ENCODE data around the gene WNK4.

WNK4 gene

DNA sequence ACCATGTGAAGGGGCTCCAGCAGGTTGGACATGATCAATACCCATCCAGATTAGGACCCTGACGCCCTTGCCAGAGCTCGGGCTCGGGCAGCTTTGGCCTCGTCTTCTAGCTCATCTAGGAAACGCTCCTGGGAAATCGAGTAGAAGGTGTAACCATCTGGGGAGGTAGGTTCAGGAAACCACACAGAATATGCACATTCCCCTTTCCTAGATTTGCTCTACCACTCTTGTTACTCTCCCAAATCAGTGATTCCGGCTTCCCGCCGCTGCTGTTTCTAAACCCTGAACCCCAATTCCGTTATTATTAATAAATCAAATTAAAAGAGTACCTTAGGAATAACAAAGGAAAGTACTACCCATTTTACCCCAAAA, 17.6 kb downstream of the WNK4 start:
- peaks cover 15% of the 10 kb centered on the region; the same call in 1 of the 2 replicates for H3K36me3 ChIP-seq (ENCODE audit: insufficient read depth, low read length)
- peaks cover 24% of the 10 kb centered on the region for H3K27me3 ChIP-seq (ENCODE audit: insufficient read depth, low read length)
- peak overlapping the region; percentile 95 for H3K4me3 ChIP-seq (ENCODE audit: low read length)
- no peak overlapping the region for H3K27ac ChIP-seq (ENCODE audit: low read depth, low read length)
- H3K4me1 ChIP-seq (ENCODE audit: insufficient read depth, low read length) = peaks cover 3% of the 10 kb centered on the region; the same call in 1 of the 2 replicates
- 38% methylated on average over 10 of the region's 10 CpGs for WGBS
- H3K9me3 ChIP-seq (ENCODE audit: insufficient read depth, low read depth, low read length) = no peaks in the 10 kb centered on the region
- H3K9ac ChIP-seq (ENCODE audit: low read depth, low read length) = peak overlapping the region; percentile 90

DNA sequence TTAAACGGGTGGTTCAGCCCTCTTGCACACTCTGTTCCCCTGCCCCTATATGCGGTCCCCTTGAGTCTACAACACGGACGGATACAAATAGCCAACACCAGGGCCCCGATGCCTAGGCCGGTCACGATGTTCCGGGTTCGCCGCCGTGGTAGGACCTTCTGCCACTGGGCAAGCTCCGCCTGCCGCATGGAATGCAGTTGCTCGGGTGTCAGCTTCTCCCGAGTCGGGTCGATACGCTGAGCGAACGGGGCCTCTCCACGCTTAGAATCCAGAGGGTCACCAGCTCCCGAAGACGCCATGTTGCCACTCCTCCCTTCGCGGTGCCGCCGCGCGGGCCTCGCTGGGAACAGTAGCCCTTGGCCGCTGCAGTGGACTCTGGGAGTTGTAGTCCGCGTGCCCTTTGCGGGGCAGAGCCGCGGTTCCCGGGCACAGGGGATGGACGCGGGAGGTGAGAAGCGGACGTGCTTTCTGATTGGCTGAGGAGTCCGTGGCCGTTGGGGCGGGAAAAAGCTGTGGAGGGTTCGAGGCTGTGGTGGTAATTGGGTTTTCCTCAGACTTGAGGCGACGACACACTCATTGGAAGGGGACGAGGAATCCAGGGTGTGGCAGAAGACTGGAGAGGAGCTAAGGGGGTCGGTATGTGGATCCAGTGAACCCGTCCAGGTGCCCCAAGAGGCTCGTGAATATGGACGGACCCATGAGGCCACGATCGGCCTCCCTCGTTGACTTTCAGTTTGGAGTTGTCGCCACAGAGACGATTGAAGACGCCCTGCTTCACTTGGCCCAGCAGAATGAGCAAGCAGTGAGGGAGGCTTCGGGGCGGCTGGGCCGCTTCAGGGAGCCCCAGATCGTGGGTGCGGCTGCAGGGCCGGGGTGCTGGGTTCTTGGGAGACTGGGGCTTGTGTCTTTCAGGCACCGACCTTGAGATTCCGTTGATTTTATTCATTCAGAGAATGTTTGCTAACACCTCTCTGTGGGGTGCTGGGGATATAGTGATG, 18.3 kb downstream of the WNK4 start, which contains the start of the genes CNTD1 and COA3:
Gene CNTD1 (plus strand): TSS at position 479 of the 998 bp plus-strand sequence. CDS start 207 bp downstream, at position 686.
Gene COA3 (minus strand): TSS at position 322 of the 998 bp plus-strand sequence. CDS start 23 bp downstream, at position 299.
- H3K9me3 ChIP-seq (ENCODE audit: insufficient read depth, low read depth, low read length) = no peaks in the 10 kb centered on the region
- 29% methylated on average over 66 of the region's 66 CpGs for WGBS
- H3K27ac ChIP-seq (ENCODE audit: low read depth, low read length) = no peak within 1 kb of the TSS
- peak within 1 kb of the TSS; percentile 90 for H3K9ac ChIP-seq (ENCODE audit: low read depth, low read length)
- H3K27me3 ChIP-seq (ENCODE audit: insufficient read depth, low read length) = peaks cover 24% of the 10 kb centered on the region
- peak within 1 kb of the TSS; percentile 95 for H3K4me3 ChIP-seq (ENCODE audit: low read length)
- peaks cover 3% of the 10 kb centered on the region; the same call in 1 of the 2 replicates for H3K4me1 ChIP-seq (ENCODE audit: insufficient read depth, low read length)
- peaks cover 15% of the 10 kb centered on the region; the same call in 1 of the 2 replicates for H3K36me3 ChIP-seq (ENCODE audit: insufficient read depth, low read length)

DNA sequence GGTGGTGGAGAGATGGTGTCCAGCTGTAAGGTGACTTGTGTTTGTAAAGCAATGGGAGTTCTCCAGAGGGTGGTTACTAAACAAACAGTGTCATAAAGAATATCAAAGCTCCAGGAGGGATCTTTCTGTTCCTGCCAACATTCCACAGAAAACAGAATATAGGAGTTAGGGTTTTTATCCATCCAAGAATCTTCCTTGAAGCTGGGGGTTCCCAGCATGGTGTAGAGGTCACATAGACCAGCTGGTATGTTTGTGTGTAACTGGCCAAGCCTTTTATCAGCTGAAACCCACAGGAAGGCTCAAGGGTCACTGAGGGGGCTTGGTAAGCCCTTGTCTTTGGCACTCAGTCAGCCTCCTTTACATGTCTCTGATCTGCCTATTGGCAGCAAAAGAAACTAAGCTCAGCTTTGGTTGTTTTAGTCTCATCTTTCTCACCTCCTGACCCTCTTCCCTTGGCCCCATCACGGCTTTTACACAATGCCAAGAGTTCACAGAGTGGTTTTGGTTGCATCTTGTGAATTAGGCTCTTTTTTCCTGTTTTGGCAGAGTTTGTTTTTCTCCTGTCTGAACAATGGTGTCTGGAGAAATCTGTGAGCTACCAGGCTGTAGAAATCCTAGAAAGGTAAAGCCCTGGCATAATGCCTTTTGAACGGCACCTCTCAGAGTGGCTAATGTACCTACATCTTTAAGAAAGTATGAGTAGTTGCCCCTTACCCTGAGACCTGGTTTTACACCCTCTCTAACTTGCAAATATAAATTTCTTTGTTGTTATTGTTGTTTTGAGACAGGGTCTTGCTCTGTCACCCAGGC, 22.9 kb downstream of the WNK4 start:
- 95% methylated on average over 2 of the region's 2 CpGs for WGBS
- peaks cover 24% of the 10 kb centered on the region for H3K27me3 ChIP-seq (ENCODE audit: insufficient read depth, low read length)
- no peak overlapping the region for H3K4me3 ChIP-seq (ENCODE audit: low read length)
- no peak overlapping the region for H3K9ac ChIP-seq (ENCODE audit: low read depth, low read length)
- H3K9me3 ChIP-seq (ENCODE audit: insufficient read depth, low read depth, low read length) = no peaks in the 10 kb centered on the region
- peak overlapping the region; percentile 52; the same call in 1 of the 2 replicates for H3K27ac ChIP-seq (ENCODE audit: low read depth, low read length)
- no peaks in the 10 kb centered on the region for H3K36me3 ChIP-seq (ENCODE audit: insufficient read depth, low read length)
- no peaks in the 10 kb centered on the region for H3K4me1 ChIP-seq (ENCODE audit: insufficient read depth, low read length)

DNA sequence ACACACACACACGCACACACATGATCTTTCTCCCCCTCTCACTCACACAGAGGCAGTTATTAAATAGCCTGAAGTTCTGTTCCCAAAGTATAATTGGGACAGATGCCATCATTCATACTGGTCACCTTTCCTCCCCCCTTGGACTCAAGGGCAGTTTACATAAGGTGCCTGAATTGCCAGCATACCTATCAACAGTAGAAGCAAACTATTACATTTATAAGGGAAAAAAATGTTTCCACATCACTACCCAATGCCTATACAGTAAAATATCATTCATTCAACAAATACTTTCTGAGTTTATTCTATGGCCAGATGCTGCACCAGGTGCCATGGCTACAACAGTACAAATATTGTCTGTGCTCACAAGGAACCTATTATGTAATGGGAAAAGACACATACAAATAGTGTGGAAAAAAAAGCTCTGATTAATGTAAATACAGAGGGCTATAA, 24.5 kb downstream of the WNK4 start:
- Histone ChIP-seq H3K27me3 (ENCODE audit: insufficient read depth, low read length) (peaks cover 16% of the 10 kb centered on the region), H3K4me3 (ENCODE audit: low read length) (no peak overlapping the region), H3K9me3 (ENCODE audit: insufficient read depth, low read depth, low read length) (no peaks in the 10 kb centered on the region), H3K9ac (ENCODE audit: low read depth, low read length) (no peak overlapping the region), H3K27ac (ENCODE audit: low read depth, low read length) (no peak overlapping the region), H3K36me3 (ENCODE audit: insufficient read depth, low read length) (peaks cover 11% of the 10 kb centered on the region; the same call in 1 of the 2 replicates), H3K4me1 (ENCODE audit: insufficient read depth, low read length) (no peaks in the 10 kb centered on the region)
- WGBS = 93% methylated on average over 1 of the region's 1 CpG

DNA sequence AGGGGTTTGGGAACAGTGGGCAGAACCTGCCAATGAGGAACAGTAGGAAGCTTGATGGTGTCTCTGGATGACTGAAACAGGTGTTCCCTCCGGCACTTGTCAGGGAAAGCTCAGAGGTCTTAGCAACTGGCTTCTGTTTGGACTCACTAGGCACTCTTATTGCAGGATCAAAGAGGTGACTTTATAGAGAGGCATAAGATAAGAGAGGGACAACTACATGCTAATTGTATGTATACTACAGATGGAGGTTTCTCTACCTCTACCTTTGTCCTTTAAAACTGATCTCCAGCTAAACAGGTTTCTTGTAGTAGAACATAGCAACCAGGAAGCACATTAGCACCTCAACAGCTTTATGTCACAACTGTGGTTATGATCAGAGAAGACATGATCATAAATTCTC, 25.8 kb downstream of the WNK4 start:
- peaks cover 7% of the 10 kb centered on the region; the same call in 1 of the 2 replicates for H3K27me3 ChIP-seq (ENCODE audit: insufficient read depth, low read length)
- peaks cover 24% of the 10 kb centered on the region for H3K36me3 ChIP-seq (ENCODE audit: insufficient read depth, low read length)
- H3K4me3 ChIP-seq (ENCODE audit: low read length) = no peak overlapping the region
- 93% methylated on average over 1 of the region's 1 CpG for WGBS
- H3K9me3 ChIP-seq (ENCODE audit: insufficient read depth, low read depth, low read length) = no peaks in the 10 kb centered on the region
- no peaks in the 10 kb centered on the region for H3K4me1 ChIP-seq (ENCODE audit: insufficient read depth, low read length)
- H3K27ac ChIP-seq (ENCODE audit: low read depth, low read length) = no peak overlapping the region
- no peak overlapping the region for H3K9ac ChIP-seq (ENCODE audit: low read depth, low read length)

DNA sequence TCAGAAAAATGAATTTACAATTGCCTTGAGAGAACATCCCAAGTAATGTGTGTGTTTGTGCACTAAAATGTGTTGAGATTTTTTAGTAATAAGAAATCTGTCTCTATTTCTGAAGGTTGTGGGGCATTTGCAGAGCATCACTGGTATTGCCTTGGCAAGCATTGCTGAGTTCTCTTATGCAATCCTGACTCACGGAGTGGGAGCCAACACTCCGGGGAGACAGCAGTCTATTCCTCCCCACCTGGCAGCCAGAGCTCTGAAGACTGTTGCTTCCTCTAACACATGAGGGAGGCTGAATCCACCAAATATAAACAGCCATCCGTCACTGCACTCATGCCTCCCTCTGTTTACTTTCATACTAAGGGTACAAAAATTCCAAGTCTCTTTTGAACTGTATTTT, 28.8 kb downstream of the WNK4 start:
- H3K4me1 ChIP-seq (ENCODE audit: insufficient read depth, low read length) = no peaks in the 10 kb centered on the region
- H3K36me3 ChIP-seq (ENCODE audit: insufficient read depth, low read length) = peaks cover 44% of the 10 kb centered on the region
- H3K4me3 ChIP-seq (ENCODE audit: low read length) = no peak overlapping the region
- no peaks in the 10 kb centered on the region for H3K9me3 ChIP-seq (ENCODE audit: insufficient read depth, low read depth, low read length)
- H3K27ac ChIP-seq (ENCODE audit: low read depth, low read length) = no peak overlapping the region
- no peak overlapping the region for H3K9ac ChIP-seq (ENCODE audit: low read depth, low read length)
- WGBS = 83% methylated on average over 3 of the region's 3 CpGs
- H3K27me3 ChIP-seq (ENCODE audit: insufficient read depth, low read length) = no peaks in the 10 kb centered on the region

DNA sequence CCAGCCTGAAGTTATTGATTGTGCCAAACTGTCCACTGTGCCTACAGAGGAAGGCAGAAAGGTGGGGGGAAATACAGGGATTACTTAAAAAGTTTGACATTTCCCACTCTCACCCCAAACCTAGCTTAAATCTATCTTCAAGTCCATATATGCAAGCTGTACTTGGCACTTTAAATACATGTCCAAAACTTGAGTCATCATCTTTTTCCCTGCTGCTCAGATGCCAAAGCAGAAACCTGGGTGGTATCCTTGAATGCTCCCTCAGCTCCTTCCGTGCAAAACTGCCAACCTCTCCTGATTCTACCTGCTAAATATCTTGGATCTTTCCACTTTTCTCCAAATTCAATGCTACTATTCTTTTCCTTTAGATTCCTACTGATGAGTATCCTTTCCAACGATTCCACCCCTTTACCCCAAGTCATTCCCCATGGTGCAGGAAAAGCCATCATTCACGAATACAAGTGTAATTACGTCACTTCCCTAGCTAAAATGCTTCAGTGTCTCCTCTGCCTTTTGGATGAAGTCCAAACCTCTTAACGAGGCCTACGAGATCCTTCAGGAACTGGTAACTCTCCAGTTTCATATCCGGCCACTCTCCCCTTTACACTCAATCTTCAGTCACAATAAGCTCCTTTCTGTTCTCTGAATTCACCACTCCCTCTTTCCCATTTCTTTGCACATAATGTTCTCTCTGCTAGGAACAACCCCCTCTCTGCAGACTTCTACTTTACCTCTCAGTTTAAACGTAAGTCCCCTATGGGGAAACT, 34.4 kb downstream of the WNK4 start:
- WGBS = 90% methylated on average over 8 of the region's 8 CpGs
- H3K27me3 ChIP-seq (ENCODE audit: insufficient read depth, low read length) = no peaks in the 10 kb centered on the region
- H3K4me1 ChIP-seq (ENCODE audit: insufficient read depth, low read length) = no peaks in the 10 kb centered on the region
- no peak overlapping the region for H3K4me3 ChIP-seq (ENCODE audit: low read length)
- no peak overlapping the region for H3K9ac ChIP-seq (ENCODE audit: low read depth, low read length)
- H3K27ac ChIP-seq (ENCODE audit: low read depth, low read length) = no peak overlapping the region
- no peaks in the 10 kb centered on the region for H3K9me3 ChIP-seq (ENCODE audit: insufficient read depth, low read depth, low read length)
- peaks cover 88% of the 10 kb centered on the region for H3K36me3 ChIP-seq (ENCODE audit: insufficient read depth, low read length)

DNA sequence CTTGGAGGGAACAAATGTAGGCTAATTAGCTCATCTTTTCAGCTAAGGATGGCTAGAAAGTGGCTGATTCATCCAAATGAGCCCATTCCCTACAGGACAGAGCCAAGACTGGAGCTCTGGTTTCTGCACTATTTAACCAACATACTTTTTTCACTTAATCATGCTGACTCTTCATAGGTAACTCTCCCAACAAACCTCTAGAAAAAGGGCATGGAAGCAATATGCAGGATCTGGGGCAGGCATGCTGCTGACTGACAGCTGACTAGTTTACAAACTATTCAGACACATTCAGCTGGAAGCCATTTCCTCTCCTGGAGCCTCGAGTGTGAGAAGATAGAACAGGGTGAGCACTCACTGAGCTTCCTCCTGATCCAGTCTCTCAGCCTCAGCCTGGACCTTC, 37.5 kb downstream of the WNK4 start:
- Histone ChIP-seq H3K9ac (ENCODE audit: low read depth, low read length) (no peak overlapping the region), H3K4me3 (ENCODE audit: low read length) (no peak overlapping the region), H3K36me3 (ENCODE audit: insufficient read depth, low read length) (peaks cover 81% of the 10 kb centered on the region), H3K4me1 (ENCODE audit: insufficient read depth, low read length) (no peaks in the 10 kb centered on the region), H3K9me3 (ENCODE audit: insufficient read depth, low read depth, low read length) (no peaks in the 10 kb centered on the region), H3K27ac (ENCODE audit: low read depth, low read length) (no peak overlapping the region), H3K27me3 (ENCODE audit: insufficient read depth, low read length) (no peaks in the 10 kb centered on the region)
- 93% methylated on average over 1 of the region's 1 CpG for WGBS

DNA sequence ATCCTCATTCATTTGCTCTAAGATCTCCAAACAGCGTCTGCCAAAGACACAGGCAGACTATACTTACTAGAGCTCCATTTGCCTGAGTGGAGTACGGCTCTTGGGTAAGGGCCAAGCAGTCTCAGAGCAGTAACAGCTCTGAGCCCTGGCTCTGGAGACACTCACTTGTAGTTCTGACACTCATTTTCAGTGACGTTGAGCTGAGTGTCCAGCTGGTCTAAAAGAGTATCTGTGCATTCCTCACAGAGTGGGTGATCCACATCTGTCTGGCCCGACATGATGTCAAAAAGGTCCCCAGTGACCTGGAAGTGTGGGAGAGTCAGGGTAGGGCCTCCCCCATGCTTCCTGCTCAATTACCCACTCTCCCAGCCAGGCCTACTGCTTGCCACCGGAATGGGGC, 38.0 kb downstream of the WNK4 start:
- 95% methylated on average over 5 of the region's 5 CpGs for WGBS
- Histone ChIP-seq H3K9me3 (ENCODE audit: insufficient read depth, low read depth, low read length) (no peaks in the 10 kb centered on the region), H3K9ac (ENCODE audit: low read depth, low read length) (no peak overlapping the region), H3K4me1 (ENCODE audit: insufficient read depth, low read length) (no peaks in the 10 kb centered on the region), H3K27me3 (ENCODE audit: insufficient read depth, low read length) (no peaks in the 10 kb centered on the region), H3K36me3 (ENCODE audit: insufficient read depth, low read length) (peaks cover 78% of the 10 kb centered on the region), H3K27ac (ENCODE audit: low read depth, low read length) (no peak overlapping the region), H3K4me3 (ENCODE audit: low read length) (no peak overlapping the region)

DNA sequence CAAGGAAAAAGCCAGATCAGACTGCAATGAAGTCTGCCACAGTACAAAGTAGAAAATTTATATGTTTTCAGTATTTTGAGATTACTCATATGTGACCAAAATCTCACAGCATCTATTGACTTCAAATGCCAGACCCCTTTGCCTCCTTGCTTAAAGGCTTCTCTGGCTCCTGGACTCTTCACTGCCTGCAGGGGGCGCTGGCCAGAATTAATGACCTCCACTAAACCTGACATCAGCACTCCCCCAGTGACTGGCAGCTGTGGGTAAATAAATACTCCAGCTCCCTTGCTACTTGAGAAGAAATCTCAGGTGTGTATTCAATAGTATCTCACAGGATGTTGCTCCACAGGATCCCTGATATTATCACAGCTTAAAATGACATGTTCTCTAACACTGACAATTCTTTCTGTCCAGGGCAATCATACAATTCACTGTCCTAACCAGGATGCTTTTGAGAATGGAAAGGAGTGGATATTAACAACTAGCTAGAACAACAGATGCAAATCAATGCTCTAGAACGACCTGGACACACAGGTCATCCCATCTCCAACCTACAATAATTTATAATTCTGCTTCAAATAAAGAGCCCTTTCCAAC, 39.6 kb downstream of the WNK4 start:
- Histone ChIP-seq H3K27me3 (ENCODE audit: insufficient read depth, low read length) (no peaks in the 10 kb centered on the region), H3K4me1 (ENCODE audit: insufficient read depth, low read length) (no peaks in the 10 kb centered on the region), H3K36me3 (ENCODE audit: insufficient read depth, low read length) (peaks cover 62% of the 10 kb centered on the region), H3K27ac (ENCODE audit: low read depth, low read length) (no peak overlapping the region), H3K9ac (ENCODE audit: low read depth, low read length) (no peak overlapping the region), H3K4me3 (ENCODE audit: low read length) (no peak overlapping the region), H3K9me3 (ENCODE audit: insufficient read depth, low read depth, low read length) (no peaks in the 10 kb centered on the region)
- 15% methylated on average over 2 of the region's 2 CpGs for WGBS
